ENCODE measurements around the gene SEC63. TPM values are rescaled to one million over a fixed set of nuclear protein-coding genes. Genes with fewer than 3 reads are reported as not detected.

The SEC63 gene
- total and polyA plus RNA-seq, 2 of the 4 experiments (the other 2 are of a cell fraction), result 8.6 to 22.4 TPM

- H3K9ac ChIP-seq (ENCODE audit: low read depth, low read length), result no peak overlapping the region
- no peak overlapping the region for H3K4me3 ChIP-seq (ENCODE audit: insufficient read depth, low read depth, low read length)
- no peaks in the 10 kb centered on the region for H3K36me3 ChIP-seq (ENCODE audit: control insufficient read depth, insufficient read depth, low read length)
- no peak overlapping the region for H3K18ac ChIP-seq (ENCODE audit: low read depth, low read length)
- H3K9me3 ChIP-seq (ENCODE audit: control insufficient read depth, insufficient read depth, low read length), result no peaks in the 10 kb centered on the region
- ChIA-PET CTCF (interaction anchor here (0.7 kb wide), 1 partner anchor 154 kb away, joined by 3 read pairs; no protein-coding TSS in a partner anchor), POLR2A (ENCODE audit: unreplicated experiment) (no interaction called here)
- H3K27ac ChIP-seq (ENCODE audit: insufficient read depth, low read length), result no peak overlapping the region
- no peaks in the 10 kb centered on the region for H3K79me1 ChIP-seq (ENCODE audit: low read depth in 1 of 2, low read length in 2 of 2)
- no peak overlapping the region for H3K23ac ChIP-seq (ENCODE audit: low read depth, low read length)
- H2AFZ ChIP-seq (replicated peaks; ENCODE audit: low read length, poor library complexity), result no peak overlapping the region
- no peak overlapping the region for H2BK15ac ChIP-seq (ENCODE audit: low read depth, low read length)
- no peak overlapping the region for H3K14ac ChIP-seq (replicated peaks; ENCODE audit: low read depth, low read length)
- no peak overlapping the region for H2BK120ac ChIP-seq (ENCODE audit: low read depth, low read length)
- H3K4ac ChIP-seq (ENCODE audit: low read depth, low read length), result no peak overlapping the region
- in situ Hi-C loops (cut with MboI; ENCODE audit: low sequenced_read_pairs) (loop anchor here (10.0 to 25.0 kb wide), 2 partner anchors 349 to 656 kb away; partner anchors contain the start of gene SOBP), dilution Hi-C loops (cut with HindIII; ENCODE audit: low sequenced_read_pairs, unreplicated experiment) (no loop called here), intact Hi-C loops (cut with micrococcal nuclease) (loop anchor here (10.0 kb wide), 1 partner anchor 529 kb away; no protein-coding TSS in a partner anchor)
- H3K27me3 ChIP-seq (ENCODE audit: control insufficient read depth, insufficient read depth, low read length), result peaks cover 7% of the 10 kb centered on the region
- no peak overlapping the region for H3K4me2 ChIP-seq (ENCODE audit: low read depth, low read length)
- H4K8ac ChIP-seq (ENCODE audit: low read depth in 2 of 2, low read length in 2 of 2), result no peak overlapping the region
- H2BK5ac ChIP-seq (ENCODE audit: low read depth, low read length, poor library complexity, severe bottlenecking), result no peak overlapping the region
- ATAC-seq (ENCODE audit: low read depth), result no peak
- H3K56ac ChIP-seq (ENCODE audit: extremely low read depth, insufficient read depth, low read length), result no peak overlapping the region
- no peaks in the 10 kb centered on the region for H3K4me1 ChIP-seq (ENCODE audit: control insufficient read depth, insufficient read depth, low read length)
- H2AK9ac ChIP-seq (replicated peaks; ENCODE audit: low read depth, low read length, poor library complexity), result no peak overlapping the region
- WGBS, 2 experiments (ENCODE audit: extremely low coverage in 2 of 2, insufficient read length in 1 of 2), result 100% methylated on average over 1 of the region's 4 CpGs; no CpG with 5 or more reads in 1 of the 2 experiments
- no peak for DNase-seq
- H3K9me1 ChIP-seq (ENCODE audit: insufficient read depth, low read length), result peaks cover 1% of the 10 kb centered on the region; the same call in 1 of the 2 replicates
- no peak overlapping the region for H4K91ac ChIP-seq (ENCODE audit: insufficient read depth, low read depth, low read length)
- H2AK5ac ChIP-seq (ENCODE audit: low read depth, low read length), result no peak overlapping the region
- no peak overlapping the region for H2BK20ac ChIP-seq (ENCODE audit: low read depth, low read length)
- no peak overlapping the region for H4K5ac ChIP-seq (ENCODE audit: low read depth, low read length)
- BruUV-seq (replicated peaks), result no TSS peak
- no peaks in the 10 kb centered on the region for H4K20me1 ChIP-seq (ENCODE audit: insufficient read depth, low read length)
- TF ChIP-seq MAZ (IDR thresholded peaks at IDR 0.05; ENCODE audit: borderline replicate concordance, low read depth, low read length) (no peak), POLR2A (IDR thresholded peaks at IDR 0.05; ENCODE audit: low read depth, low read length) (no peak), MXI1 (IDR thresholded peaks at IDR 0.05; ENCODE audit: borderline replicate concordance, low read depth, low read length) (no peak), BHLHE40 (IDR thresholded peaks at IDR 0.05; ENCODE audit: low read depth, low read length) (no peak), NFE2L2 (IDR thresholded peaks at IDR 0.05; ENCODE audit: low read depth, low read length) (no peak), SMC3 (IDR thresholded peaks at IDR 0.05; ENCODE audit: low read depth, low read length) (no peak), RCOR1 (IDR thresholded peaks at IDR 0.05; ENCODE audit: insufficient replicate concordance, low read length) (no peak), CEBPB (IDR thresholded peaks at IDR 0.05; ENCODE audit: low read depth, low read length) (no peak), ELK1 (IDR thresholded peaks at IDR 0.05; ENCODE audit: borderline replicate concordance, low read depth, low read length) (no peak), CTCF (conservative IDR thresholded peaks at IDR 0.05; ENCODE audit: low read depth, low read length) (no peak), RAD21 (IDR thresholded peaks at IDR 0.05; ENCODE audit: low read length) (no peak), MAFK (IDR thresholded peaks at IDR 0.05; ENCODE audit: low read depth, low read length) (no peak), CHD1 (IDR thresholded peaks at IDR 0.05; ENCODE audit: low read depth, low read length) (no peak), USF2 (IDR thresholded peaks at IDR 0.05; ENCODE audit: low read depth, low read length) (no peak)
These were observed 114.6 kb downstream of the SEC63 start for GRCh38 chr6:107843400-107843799.
